SK-N-SH (cell line): Measurements from ENCODE around the gene VARS1. TPM values are rescaled to one million over a fixed set of nuclear protein-coding genes. Genes with fewer than 3 reads are reported as not detected.
A peak's percentile ranks its signal among the peaks of the same experiment; 100 is the strongest.

Experiments
- CTCF ChIA-PET: fragments of 300-600, 350-600 bp; formaldehyde crosslinking; extraction: SDS; loops from one replicate; lab custom pipeline; 2021; lab: Yijun Ruan, JAX
- POLR2A ChIA-PET: fragments of 350-600 bp; sonication (Branson Sonifier 250); formaldehyde crosslinking; extraction: SDS; loops from one replicate; lab custom pipeline; 2020; ENCODE audit warnings: antibody characterized with exemption, inconsistent platforms; lab: Yijun Ruan, JAX
- DNase-seq: peaks from one replicate; pipeline ENCODE4 v3.0.0; 2012
- H2AFZ ChIP-seq: fragments of 200-600 bp; sonication (generic); 2 replicates; pipeline ENCODE4 v1.8.1; 2016; ENCODE audit warnings: antibody characterized with exemption, mild to moderate bottlenecking, low read depth
- H3F3A ChIP-seq: fragments of 200-600 bp; sonication (generic); replicated peaks from 2 replicates; pipeline ENCODE3; 2016; ENCODE audit warnings: antibody characterized with exemption, mild to moderate bottlenecking; ENCODE audit not compliant: insufficient read depth
- H3K27ac ChIP-seq, 2 experiments: fragments of 200-500 bp in 1 of 2; fragments of 200-600 bp in 1 of 2; sonication (Bioruptor generic) in 1 of 2; sonication (generic), shearing (Covaris generic) in 1 of 2; 2 replicates each; pipeline versions ENCODE4 v1.5.1 to v1.6.1; 2014 to 2016; ENCODE audit warnings: low read depth in 2 of 2, inconsistent platforms in 1 of 2, low read length in 1 of 2, mild to moderate bottlenecking in 1 of 2, mixed read lengths in 1 of 2
- H3K27me3 ChIP-seq: fragments of 200-600 bp; sonication (generic), shearing (Covaris generic); 2 replicates; pipeline ENCODE4 v1.6.1; 2016; ENCODE audit warnings: mixed run types; ENCODE audit not compliant: insufficient read depth
- H3K36me3 ChIP-seq, 2 experiments: fragments of 200-500 bp in 1 of 2; fragments of 200-600 bp in 1 of 2; sonication (Bioruptor generic) in 1 of 2; sonication (generic) in 1 of 2; replicated peaks in 1 of 2; 2 replicates each; pipeline versions ENCODE3 to v1.5.1; 2014 to 2016; ENCODE audit warnings: low read length in 1 of 2, mild to moderate bottlenecking in 1 of 2; ENCODE audit not compliant: insufficient read depth in 2 of 2, control insufficient read depth in 1 of 2
- H3K4me1 ChIP-seq, 2 experiments: fragments of 200-500 bp in 1 of 2; fragments of 200-600 bp in 1 of 2; sonication (Bioruptor generic) in 1 of 2; sonication (generic), shearing (Covaris generic) in 1 of 2; 2 replicates each; pipeline versions ENCODE4 v1.5.1 to v1.6.1; 2014 to 2016; ENCODE audit warnings: low read depth in 1 of 2, low read length in 1 of 2, mixed run types in 1 of 2; ENCODE audit not compliant: insufficient read depth in 2 of 2, control insufficient read depth in 1 of 2
- H3K4me2 ChIP-seq: fragments of 200-600 bp; sonication (generic), shearing (Covaris generic); 2 replicates; pipeline ENCODE4 v1.6.1; 2017; ENCODE audit warnings: mixed run types
- H3K4me3 ChIP-seq, 2 experiments: fragments of 200-500 bp in 1 of 2; fragments of 200-600 bp in 1 of 2; sonication (Bioruptor generic) in 1 of 2; sonication (generic), shearing (Covaris generic) in 1 of 2; 2 replicates each; pipeline versions ENCODE4 v1.5.1 to v1.8.1; 2014 to 2016; ENCODE audit warnings: low read depth in 2 of 2, inconsistent platforms in 1 of 2, low read length in 1 of 2, mild to moderate bottlenecking in 1 of 2, mixed read lengths in 1 of 2, moderate library complexity in 1 of 2
- H3K79me2 ChIP-seq: fragments of 200-600 bp; sonication (generic); 2 replicates; pipeline ENCODE4 v1.8.1; 2017; ENCODE audit warnings: mild to moderate bottlenecking; ENCODE audit not compliant: insufficient read depth
- H3K9ac ChIP-seq: fragments of 200-600 bp; sonication (generic); 2 replicates; pipeline ENCODE4 v1.6.1; 2017; ENCODE audit warnings: mixed run types
- H3K9me2 ChIP-seq: fragments of 200-600 bp; sonication (generic); 2 replicates; pipeline ENCODE4 v1.6.1; 2017; ENCODE audit warnings: mixed run types
- H3K9me3 ChIP-seq: fragments of 200-600 bp; sonication (generic); 2 replicates; pipeline ENCODE4 v1.6.1; 2017; ENCODE audit warnings: mixed run types, mild to moderate bottlenecking, moderate library complexity
- H4K20me1 ChIP-seq: fragments of 200-600 bp; sonication (generic); 2 replicates; pipeline ENCODE4 v1.6.1; 2017; ENCODE audit warnings: mild to moderate bottlenecking, mixed run types; ENCODE audit not compliant: insufficient read depth
- ELF1 ChIP-seq: IDR thresholded peaks from 2 replicates; pipeline ENCODE4 v1.4.0; 2012
- EP300 ChIP-seq, 2 experiments: IDR thresholded peaks; 2 replicates each; pipeline versions ENCODE4 v1.4.0 to v1.6.1; 2012; ENCODE audit warnings: borderline replicate concordance in 1 of 2, low read depth in 1 of 2, low read length in 1 of 2
- EZH2phosphoT487 ChIP-seq: fragments of 200-600 bp; sonication (generic); IDR thresholded peaks from 2 replicates; pipeline ENCODE4 v1.6.1; 2017; ENCODE audit warnings: low read depth, mixed run types, mild to moderate bottlenecking, antibody characterized with exemption, moderate library complexity, borderline replicate concordance
- FOXM1 ChIP-seq: IDR thresholded peaks from 2 replicates; pipeline ENCODE4 v1.4.0; 2012; ENCODE audit warnings: low read depth, mild to moderate bottlenecking
- GABPA ChIP-seq: IDR thresholded peaks from 2 replicates; pipeline ENCODE4 v1.4.0; 2012; ENCODE audit warnings: low read depth, mild to moderate bottlenecking
- GATA2 ChIP-seq: sonication (generic); formaldehyde crosslinking; IDR thresholded peaks from 2 replicates; pipeline ENCODE4 v1.5.0; 2020; ENCODE audit warnings: mild to moderate bottlenecking, missing genetic modification reagents
- JUND ChIP-seq: IDR thresholded peaks from 2 replicates; pipeline ENCODE4 v1.4.0; 2012
- MEF2A ChIP-seq: IDR thresholded peaks from 2 replicates; pipeline ENCODE4 v1.4.0; 2012; ENCODE audit warnings: low read depth, borderline replicate concordance
- MXI1 ChIP-seq: IDR thresholded peaks from 2 replicates; pipeline ENCODE4 v1.6.1; 2012; ENCODE audit warnings: mild to moderate bottlenecking, low read depth, low read length, improper control_type of control experiment
- NFIC ChIP-seq: IDR thresholded peaks from 2 replicates; pipeline ENCODE4 v1.4.0; 2012; ENCODE audit warnings: borderline replicate concordance
- POLR2AphosphoS5 ChIP-seq: IDR thresholded peaks from 2 replicates; pipeline ENCODE4 v1.6.1; 2012; ENCODE audit warnings: low read depth, low read length
- RAD21 ChIP-seq: IDR thresholded peaks from 2 replicates; pipeline ENCODE4 v1.6.1; 2012; ENCODE audit warnings: mild to moderate bottlenecking, low read length
- RXRA ChIP-seq: IDR thresholded peaks from 2 replicates; pipeline ENCODE4 v1.4.0; 2012; ENCODE audit warnings: low read depth, mild to moderate bottlenecking, borderline replicate concordance
- SMC3 ChIP-seq: IDR thresholded peaks from 2 replicates; pipeline ENCODE4 v1.6.1; 2012; ENCODE audit warnings: low read depth, low read length, improper control_type of control experiment
- TCF12 ChIP-seq: IDR thresholded peaks from 2 replicates; pipeline ENCODE4 v1.4.0; 2012
- TEAD4 ChIP-seq: IDR thresholded peaks from 2 replicates; pipeline ENCODE4 v1.4.0; 2012; ENCODE audit warnings: mild to moderate bottlenecking, borderline replicate concordance; ENCODE audit not compliant: insufficient read depth
- WGBS: methylation state at CpG from one replicate; pipeline ENCODE4 v1.1.6; 2017; ENCODE audit warnings: low lambda C conversion rate; 5-methylcytosine and 5-hydroxymethylcytosine counted together
- polyA plus RNA-seq, 3 experiments: library from polyadenylated mRNA; depleted of rRNA; stranded (reverse); fragments of >200 nt; gene quantifications; 2 replicates each; pipeline ENCODE4 v1.2.3, GENCODE V29; 2012
- TF ChIP-seq, protein P1 (sequence below): IDR thresholded peaks from 2 replicates; pipeline ENCODE4 v1.4.0; 2012; ENCODE audit warnings: low read depth
- TF ChIP-seq, protein P2 (sequence below): IDR thresholded peaks from 2 replicates; pipeline ENCODE4; 2012
- TF ChIP-seq, protein P3 (sequence below): fragments of 150-350 bp; IDR thresholded peaks from 2 replicates; pipeline ENCODE4 v1.6.1; 2017; ENCODE audit warnings: antibody characterized with exemption, low read length, low read depth, borderline replicate concordance
- TF ChIP-seq, protein P4 (sequence below): IDR thresholded peaks from 2 replicates; pipeline ENCODE4 v1.4.0; 2012; ENCODE audit warnings: low read depth, borderline replicate concordance

The VARS1 gene
- polyA plus RNA-seq, 1 of the 3 experiments (the other 2 are of a cell fraction), result 35.1 TPM

DNA sequence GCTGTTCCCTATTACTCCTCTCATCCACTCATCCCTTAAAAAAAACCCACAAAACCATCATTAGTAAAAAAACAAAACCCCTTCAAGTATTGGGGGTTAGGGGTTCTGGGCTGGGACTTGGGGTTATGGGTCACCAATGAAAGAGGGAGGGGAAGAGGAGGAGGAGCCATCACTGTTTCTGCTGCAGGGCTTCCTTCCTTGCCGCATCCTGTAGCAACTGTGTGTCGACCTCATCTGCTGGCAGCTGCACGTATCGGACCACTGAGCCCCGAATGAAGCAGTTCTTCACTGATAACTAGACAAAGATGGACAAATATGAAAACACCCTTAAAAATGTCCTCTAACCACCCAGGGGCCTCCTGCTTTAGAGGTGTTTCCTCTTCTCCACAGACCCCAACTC, 2.0 kb upstream of the VARS1 start:
- H3K4me1 ChIP-seq, result peaks cover 3 to 12% of the 10 kb centered on the region in 2 experiments; a peak in 3 of 4 replicates
- H3K4me3 ChIP-seq, result no peak overlapping the region
- ChIA-PET CTCF (interaction anchor here (2.3 kb wide), 1 partner anchor 9 kb away, joined by 7 read pairs; the partner anchor contains the start of gene LSM2), POLR2A (interaction anchor here (1.4 kb wide), 1 partner anchor 9 kb away, joined by 7 read pairs; the partner anchor contains the start of gene LSM2)
- H3F3A ChIP-seq, result peaks cover 20% of the 10 kb centered on the region
- DNase-seq, result no peak
- H3K27ac ChIP-seq, result no peak overlapping the region
- WGBS, result 96% methylated on average over 3 of the region's 5 CpGs
- peaks cover 44% of the 10 kb centered on the region for H3K79me2 ChIP-seq
- H3K9ac ChIP-seq, result no peak overlapping the region
- H3K27me3 ChIP-seq, result no peaks in the 10 kb centered on the region
- peaks cover 2 to 15% of the 10 kb centered on the region in 2 experiments for H3K36me3 ChIP-seq
- H3K9me2 ChIP-seq, result no peaks in the 10 kb centered on the region
- H4K20me1 ChIP-seq, result no peaks in the 10 kb centered on the region
- TF ChIP-seq, protein P1, sequence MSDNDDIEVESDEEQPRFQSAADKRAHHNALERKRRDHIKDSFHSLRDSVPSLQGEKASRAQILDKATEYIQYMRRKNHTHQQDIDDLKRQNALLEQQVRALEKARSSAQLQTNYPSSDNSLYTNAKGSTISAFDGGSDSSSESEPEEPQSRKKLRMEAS, result no peak
- no peak for TF ChIP-seq EP300 (IDR thresholded peaks at IDR 0.05; ENCODE audit: borderline replicate concordance in 1 of 2, low read depth in 1 of 2, low read length in 1 of 2)
- no peak for TF ChIP-seq GATA2 (CRISPR knock-in tag)
- no peak for TF ChIP-seq MXI1
- TF ChIP-seq, protein P2, sequence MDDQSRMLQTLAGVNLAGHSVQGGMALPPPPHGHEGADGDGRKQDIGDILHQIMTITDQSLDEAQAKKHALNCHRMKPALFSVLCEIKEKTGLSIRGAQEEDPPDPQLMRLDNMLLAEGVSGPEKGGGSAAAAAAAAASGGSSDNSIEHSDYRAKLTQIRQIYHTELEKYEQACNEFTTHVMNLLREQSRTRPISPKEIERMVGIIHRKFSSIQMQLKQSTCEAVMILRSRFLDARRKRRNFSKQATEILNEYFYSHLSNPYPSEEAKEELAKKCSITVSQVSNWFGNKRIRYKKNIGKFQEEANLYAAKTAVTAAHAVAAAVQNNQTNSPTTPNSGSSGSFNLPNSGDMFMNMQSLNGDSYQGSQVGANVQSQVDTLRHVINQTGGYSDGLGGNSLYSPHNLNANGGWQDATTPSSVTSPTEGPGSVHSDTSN, result no peak
- no peak for TF ChIP-seq EZH2phosphoT487
- TF ChIP-seq, protein P3, sequence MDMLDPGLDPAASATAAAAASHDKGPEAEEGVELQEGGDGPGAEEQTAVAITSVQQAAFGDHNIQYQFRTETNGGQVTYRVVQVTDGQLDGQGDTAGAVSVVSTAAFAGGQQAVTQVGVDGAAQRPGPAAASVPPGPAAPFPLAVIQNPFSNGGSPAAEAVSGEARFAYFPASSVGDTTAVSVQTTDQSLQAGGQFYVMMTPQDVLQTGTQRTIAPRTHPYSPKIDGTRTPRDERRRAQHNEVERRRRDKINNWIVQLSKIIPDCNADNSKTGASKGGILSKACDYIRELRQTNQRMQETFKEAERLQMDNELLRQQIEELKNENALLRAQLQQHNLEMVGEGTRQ, result no peak
- no peak for TF ChIP-seq ELF1
- no peaks in the 10 kb centered on the region for H3K9me3 ChIP-seq
- no peak overlapping the region for H2AFZ ChIP-seq
- H3K4me2 ChIP-seq, result no peak overlapping the region

DNA sequence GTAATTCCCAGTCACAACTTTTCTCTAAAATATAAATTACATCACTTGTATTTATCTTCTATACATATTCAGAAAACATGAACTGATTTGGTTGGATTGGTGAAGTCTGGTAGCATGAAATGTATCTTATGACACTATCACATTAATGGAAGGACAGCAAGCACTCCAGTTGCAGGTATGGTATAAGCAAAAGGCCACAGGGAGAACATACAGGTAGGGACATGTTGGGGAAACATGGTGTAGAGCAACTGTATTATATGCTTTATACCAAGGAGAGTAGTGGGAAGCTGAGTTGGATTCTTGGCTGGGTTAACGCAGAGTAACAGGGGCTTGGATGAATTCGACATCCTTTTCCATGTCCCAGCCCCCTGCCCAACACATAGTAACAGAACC, 1.4 kb upstream of the VARS1 start:
- no peak for DNase-seq
- Histone ChIP-seq H3K36me3 (peaks cover 8 to 14% of the 10 kb centered on the region in 2 experiments), H3K79me2 (peaks cover 39% of the 10 kb centered on the region), H3K9ac (no peak overlapping the region), H3K4me3 (no peak overlapping the region), H4K20me1 (no peaks in the 10 kb centered on the region), H3K27ac (peak overlapping the region in 1 of 2 experiments; percentile 1; a peak in 1 of 4 replicates), H3K27me3 (no peaks in the 10 kb centered on the region), H3K9me2 (no peaks in the 10 kb centered on the region), H2AFZ (no peak overlapping the region), H3F3A (peaks cover 20% of the 10 kb centered on the region), H3K4me1 (peaks cover 3 to 12% of the 10 kb centered on the region in 2 experiments; a peak in 3 of 4 replicates), H3K9me3 (no peaks in the 10 kb centered on the region), H3K4me2 (no peak overlapping the region)
- ChIA-PET CTCF (interaction anchor here (1.0 to 2.8 kb wide), 6 partner anchors 9 to 199 kb away, joined by 3 to 37 read pairs (median 10); partner anchors contain the start of genes HSPA1A, HSPA1L, LSM2 and LY6G5B), POLR2A (interaction anchor here (1.4 to 1.5 kb wide), 2 partner anchors 10 to 18 kb away, joined by 7 read pairs; partner anchors contain the start of genes HSPA1A, HSPA1L and LSM2)
- 92% methylated on average over 2 of the region's 2 CpGs for WGBS
- no peak for TF ChIP-seq ELF1
- TF ChIP-seq EP300 (IDR thresholded peaks at IDR 0.05; ENCODE audit: borderline replicate concordance in 1 of 2, low read depth in 1 of 2, low read length in 1 of 2), result no peak
- TF ChIP-seq JUND, result no peak
- TF ChIP-seq GABPA, result no peak
- TF ChIP-seq RAD21, result no peak
- no peak for TF ChIP-seq GATA2 (CRISPR knock-in tag)
- TF ChIP-seq FOXM1, result no peak
- no peak for TF ChIP-seq TEAD4
- TF ChIP-seq MEF2A, result no peak
- TF ChIP-seq POLR2AphosphoS5, result no peak
- TF ChIP-seq, protein P4, sequence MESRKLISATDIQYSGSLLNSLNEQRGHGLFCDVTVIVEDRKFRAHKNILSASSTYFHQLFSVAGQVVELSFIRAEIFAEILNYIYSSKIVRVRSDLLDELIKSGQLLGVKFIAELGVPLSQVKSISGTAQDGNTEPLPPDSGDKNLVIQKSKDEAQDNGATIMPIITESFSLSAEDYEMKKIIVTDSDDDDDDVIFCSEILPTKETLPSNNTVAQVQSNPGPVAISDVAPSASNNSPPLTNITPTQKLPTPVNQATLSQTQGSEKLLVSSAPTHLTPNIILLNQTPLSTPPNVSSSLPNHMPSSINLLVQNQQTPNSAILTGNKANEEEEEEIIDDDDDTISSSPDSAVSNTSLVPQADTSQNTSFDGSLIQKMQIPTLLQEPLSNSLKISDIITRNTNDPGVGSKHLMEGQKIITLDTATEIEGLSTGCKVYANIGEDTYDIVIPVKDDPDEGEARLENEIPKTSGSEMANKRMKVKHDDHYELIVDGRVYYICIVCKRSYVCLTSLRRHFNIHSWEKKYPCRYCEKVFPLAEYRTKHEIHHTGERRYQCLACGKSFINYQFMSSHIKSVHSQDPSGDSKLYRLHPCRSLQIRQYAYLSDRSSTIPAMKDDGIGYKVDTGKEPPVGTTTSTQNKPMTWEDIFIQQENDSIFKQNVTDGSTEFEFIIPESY, result no peak
- TF ChIP-seq RXRA, result no peak
- no peak for TF ChIP-seq TCF12
- TF ChIP-seq EZH2phosphoT487, result no peak
- no peak for TF ChIP-seq SMC3
- no peak for TF ChIP-seq NFIC
